Naive B cell (primary cell): ENCODE measurements around the gene TENM4. TPM values are rescaled to one million over a fixed set of nuclear protein-coding genes. Genes with fewer than 3 reads are reported as not detected.
A peak's percentile ranks its signal among the peaks of the same experiment; 100 is the strongest.
"Not testable (repeated sequence)": the region's sequence is repeated elsewhere in the genome, so short reads cannot be mapped to it uniquely, and the experiment has no call there.

Source experiments
- ATAC-seq, 2 donors: fragments of 150-1000 bp; cut with Tn5 transposase; 2 replicates each; pipeline ENCODE4 v1.10.0; 2021; ENCODE audit warnings: low read depth in 2 of 2, mild to moderate bottlenecking in 2 of 2, moderate library complexity in 2 of 2
- DNase-seq: peaks from one replicate; pipeline ENCODE4 v3.0.0; 2022
- H3K27ac Mint-ChIP-seq, 6 donors: one replicate each; pipeline ENCODE4 v1.8.0; 2020 to 2022; ENCODE audit warnings: mild to moderate bottlenecking in 6 of 6, mixed read lengths in 6 of 6, moderate library complexity in 5 of 6, inconsistent platforms in 2 of 6
- H3K27me3 Mint-ChIP-seq, 3 donors: one replicate each; pipeline ENCODE4 v1.8.0; 2021 to 2022; ENCODE audit warnings: mixed read lengths in 3 of 3, mild to moderate bottlenecking in 1 of 3
- H3K36me3 Mint-ChIP-seq, 2 donors: one replicate each; pipeline ENCODE4 v1.8.0; 2020 to 2022; ENCODE audit warnings: mixed read lengths in 2 of 2, inconsistent platforms in 1 of 2, mild to moderate bottlenecking in 1 of 2
- H3K4me1 Mint-ChIP-seq, 3 donors: one replicate each; pipeline ENCODE4 v1.8.0; 2020 to 2022; ENCODE audit warnings: mixed read lengths in 3 of 3, inconsistent platforms in 1 of 3, mild to moderate bottlenecking in 1 of 3, moderate library complexity in 1 of 3
- H3K4me3 Mint-ChIP-seq, 8 donors: one replicate each; pipeline ENCODE4 v1.8.0; 2020 to 2022; ENCODE audit warnings: mild to moderate bottlenecking in 8 of 8, mixed read lengths in 8 of 8, moderate library complexity in 8 of 8, inconsistent platforms in 2 of 8
- H3K9me3 Mint-ChIP-seq, 7 donors: one replicate each; pipeline ENCODE4 v1.8.0; 2020 to 2022; ENCODE audit warnings: mixed read lengths in 7 of 7, mild to moderate bottlenecking in 5 of 7, inconsistent platforms in 2 of 7, moderate library complexity in 1 of 7
- polyA plus RNA-seq, 6 donors: library from polyadenylated mRNA; unstranded; fragments of 300-500 nt; fragmentation: Illumina TruSeq; gene quantifications; one replicate each; pipeline ENCODE4 v1.2.3, GENCODE V29; 2021; ENCODE audit warnings: low read depth in 6 of 6

TENM4 gene
- polyA plus RNA-seq, 6 donors from 2014 or later, result 3.8 TPM; not detected in 5

GRCh38 chr11:79201677-79202347 is 239.0 kb downstream of the TENM4 start:
- no peaks in the 10 kb centered on the region for H3K27me3 Mint-ChIP-seq
- H3K9me3 Mint-ChIP-seq, result no peaks in the 10 kb centered on the region
- H3K36me3 Mint-ChIP-seq, result no peaks in the 10 kb centered on the region
- no peak overlapping the region for H3K4me3 Mint-ChIP-seq
- no peak for DNase-seq
- no peak overlapping the region for H3K27ac Mint-ChIP-seq
- H3K4me1 Mint-ChIP-seq, result peaks cover 0 to 7% (median 5%) of the 10 kb centered on the region in 3 donors
- no peak for ATAC-seq

GRCh38 chr11:79200398-79201070 is 240.3 kb downstream of the TENM4 start:
- Mint-ChIP-seq H3K36me3 (no peaks in the 10 kb centered on the region), H3K27ac (no peak overlapping the region), H3K4me1 (peaks cover 0 to 7% (median 5%) of the 10 kb centered on the region in 3 donors), H3K9me3 (peaks cover 0 to 2% (median 0%) of the 10 kb centered on the region in 7 donors), H3K27me3 (no peaks in the 10 kb centered on the region), H3K4me3 (no peak overlapping the region)
- DNase-seq (no peak), ATAC-seq (no peak)

- ATAC-seq, result no peak
- peaks cover 0 to 2% (median 0%) of the 10 kb centered on the region in 7 donors for H3K9me3 Mint-ChIP-seq
- H3K27ac Mint-ChIP-seq, result no peak overlapping the region
- H3K4me1 Mint-ChIP-seq, result peaks cover 0 to 7% (median 5%) of the 10 kb centered on the region in 3 donors
- H3K36me3 Mint-ChIP-seq, result no peaks in the 10 kb centered on the region
- no peak overlapping the region for H3K4me3 Mint-ChIP-seq
- H3K27me3 Mint-ChIP-seq, result no peaks in the 10 kb centered on the region
- DNase-seq, result no peak
These were observed 241.0 kb downstream of the TENM4 start for GRCh38 chr11:79199729-79200354.

GRCh38 chr11:79198898-79199250 is 242.0 kb downstream of the TENM4 start:
- Mint-ChIP-seq H3K4me1 (peaks cover 0 to 7% (median 5%) of the 10 kb centered on the region in 3 donors), H3K9me3 (peaks cover 0 to 5% (median 0%) of the 10 kb centered on the region in 7 donors), H3K27me3 (no peaks in the 10 kb centered on the region), H3K36me3 (no peaks in the 10 kb centered on the region), H3K4me3 (no peak overlapping the region), H3K27ac (no peak overlapping the region)
- DNase-seq, result no peak
- no peak for ATAC-seq

- Mint-ChIP-seq H3K36me3 (no peaks in the 10 kb centered on the region), H3K27me3 (no peaks in the 10 kb centered on the region), H3K4me3 (no peak overlapping the region), H3K9me3 (peaks cover 0 to 5% (median 2%) of the 10 kb centered on the region in 7 donors), H3K4me1 (peaks cover 0 to 7% (median 5%) of the 10 kb centered on the region in 3 donors), H3K27ac (no peak overlapping the region)
- DNase-seq (no peak), ATAC-seq (no peak)
These were observed 242.5 kb downstream of the TENM4 start for GRCh38 chr11:79198203-79198897.

- Mint-ChIP-seq H3K27me3 (no peaks in the 10 kb centered on the region), H3K9me3 (peaks cover 0 to 7% (median 2%) of the 10 kb centered on the region in 7 donors), H3K36me3 (no peaks in the 10 kb centered on the region), H3K4me3 (peak overlapping the region in 1 of 8 donors; percentile 1), H3K4me1 (peaks cover 0 to 5% (median 2%) of the 10 kb centered on the region in 3 donors), H3K27ac (peak overlapping the region in 1 of 6 donors; percentile 51)
- DNase-seq (no peak), ATAC-seq (no peak)
These were observed 243.9 kb downstream of the TENM4 start for GRCh38 chr11:79196950-79197349.

GRCh38 chr11:79195209-79195608 is 245.6 kb downstream of the TENM4 start:
- no peak for DNase-seq
- Mint-ChIP-seq H3K27me3 (no peaks in the 10 kb centered on the region), H3K27ac (no peak overlapping the region), H3K4me3 (peak overlapping the region in 1 of 8 donors; percentile 30), H3K36me3 (no peaks in the 10 kb centered on the region), H3K9me3 (peaks cover 0 to 7% (median 2%) of the 10 kb centered on the region in 7 donors), H3K4me1 (no peaks in the 10 kb centered on the region)
- ATAC-seq, result no peak

- DNase-seq (no peak), ATAC-seq (no peak)
- Mint-ChIP-seq H3K27ac (no peak overlapping the region), H3K27me3 (no peaks in the 10 kb centered on the region), H3K9me3 (peaks cover 0 to 7% (median 2%) of the 10 kb centered on the region in 7 donors), H3K4me3 (peak overlapping the region in 1 of 8 donors; percentile 48), H3K4me1 (no peaks in the 10 kb centered on the region), H3K36me3 (no peaks in the 10 kb centered on the region)
These were observed 247.0 kb downstream of the TENM4 start for GRCh38 chr11:79193663-79194310.

GRCh38 chr11:79192836-79193235 is 248.0 kb downstream of the TENM4 start:
- H3K27me3 Mint-ChIP-seq, result no peaks in the 10 kb centered on the region
- DNase-seq (no peak), ATAC-seq (no peak)
- H3K4me1 Mint-ChIP-seq, result no peaks in the 10 kb centered on the region
- H3K4me3 Mint-ChIP-seq, result no peak overlapping the region
- no peaks in the 10 kb centered on the region for H3K36me3 Mint-ChIP-seq
- no peak overlapping the region for H3K27ac Mint-ChIP-seq
- peaks cover 0 to 9% (median 2%) of the 10 kb centered on the region in 7 donors for H3K9me3 Mint-ChIP-seq

- not testable (repeated sequence) for ATAC-seq
These were observed 249.1 kb downstream of the TENM4 start for GRCh38 chr11:79191716-79192115.

GRCh38 chr11:79190553-79190952 is 250.3 kb downstream of the TENM4 start:
- H3K27ac Mint-ChIP-seq, DNase-seq, H3K36me3 Mint-ChIP-seq, H3K9me3 Mint-ChIP-seq, H3K4me1 Mint-ChIP-seq, H3K4me3 Mint-ChIP-seq, H3K27me3 Mint-ChIP-seq, ATAC-seq: not testable (repeated sequence)

More at GRCh38 chr11:79191716-79192115, 249.1 kb downstream of the TENM4 start:
- H3K27ac Mint-ChIP-seq, H3K4me3 Mint-ChIP-seq, H3K9me3 Mint-ChIP-seq, H3K36me3 Mint-ChIP-seq, H3K27me3 Mint-ChIP-seq, DNase-seq, H3K4me1 Mint-ChIP-seq: not testable (repeated sequence)

- Mint-ChIP-seq H3K27me3 (no peaks in the 10 kb centered on the region), H3K9me3 (peaks cover 0 to 9% (median 5%) of the 10 kb centered on the region in 7 donors), H3K4me3 (no peak overlapping the region), H3K36me3 (no peaks in the 10 kb centered on the region), H3K27ac (no peak overlapping the region), H3K4me1 (no peaks in the 10 kb centered on the region)
- ATAC-seq (no peak), DNase-seq (no peak)
These were observed 251.2 kb downstream of the TENM4 start for GRCh38 chr11:79189601-79190000.

- Mint-ChIP-seq H3K27ac (no peak overlapping the region), H3K27me3 (no peaks in the 10 kb centered on the region), H3K4me3 (no peak overlapping the region), H3K36me3 (no peaks in the 10 kb centered on the region), H3K4me1 (no peaks in the 10 kb centered on the region), H3K9me3 (peaks cover 0 to 7% (median 3%) of the 10 kb centered on the region in 7 donors)
- DNase-seq, result no peak
- ATAC-seq, result no peak
These were observed 251.8 kb downstream of the TENM4 start for GRCh38 chr11:79189055-79189454.
